GM12892 (cell line): Measurements from ENCODE around the gene KRTAP5-1.

Source experiments
- POLR2A ChIP-seq: IDR thresholded peaks from 2 replicates; pipeline ENCODE4 v1.6.1; 2011; ENCODE audit warnings: low read depth, low read length, control low read depth
- POLR2AphosphoS5 ChIP-seq: IDR thresholded peaks from 2 replicates; pipeline ENCODE4 v1.6.1; 2011; ENCODE audit warnings: low read depth, low read length, control low read depth
- TAF1 ChIP-seq: IDR thresholded peaks from 2 replicates; pipeline ENCODE4 v1.6.1; 2011; ENCODE audit warnings: low read depth, mild to moderate bottlenecking, control low read depth, low read length, borderline replicate concordance

DNA sequence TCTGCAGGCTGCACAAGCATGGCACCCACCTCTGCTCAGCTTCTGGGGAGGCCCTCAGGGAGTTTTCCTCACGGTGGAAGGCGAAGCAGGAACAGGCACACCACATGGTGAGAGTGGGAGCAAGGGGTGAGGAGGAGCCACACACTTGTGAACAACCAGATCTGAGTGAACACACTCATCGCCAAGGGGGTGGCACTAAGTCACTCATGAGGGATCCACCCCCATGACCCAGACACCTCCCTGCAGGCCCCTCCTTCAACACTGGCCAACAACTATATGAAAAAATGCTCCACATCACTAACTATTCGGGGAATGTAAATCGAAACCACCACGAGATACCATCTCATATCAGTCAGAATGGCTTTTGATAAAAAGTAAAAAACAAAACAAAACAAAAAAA lies 13.7 kb upstream of the KRTAP5-1 start:
- TF ChIP-seq POLR2A: no peak
- TF ChIP-seq POLR2AphosphoS5: no peak
- no peak for TF ChIP-seq TAF1
